ENCODE results near the gene DLG2. TPM values are rescaled to one million over a fixed set of nuclear protein-coding genes. Genes with fewer than 3 reads are reported as not detected.

Gene DLG2
- polyA plus RNA-seq, 2 donors = 2.6 to 6.7 TPM

DNA sequence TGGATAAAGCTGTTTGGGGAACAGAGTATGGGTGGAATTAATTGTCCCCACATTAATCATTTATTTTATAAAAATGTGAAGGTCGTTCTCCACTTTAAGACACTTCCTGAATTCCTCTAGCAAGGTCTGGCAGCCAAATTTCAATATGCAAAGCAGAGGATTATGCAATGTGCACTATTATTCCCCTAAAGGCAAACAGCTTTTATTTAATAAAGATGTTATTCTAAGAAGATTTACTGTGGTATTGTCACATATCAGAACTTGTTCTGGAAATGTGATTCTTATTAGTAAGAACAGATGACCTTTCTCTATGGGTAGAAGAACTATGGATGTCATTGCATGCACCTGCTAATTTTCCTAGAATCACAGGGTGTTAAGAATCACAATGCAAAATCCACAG lies 1212.2 kb downstream of the DLG2 start:
- H3K27me3 ChIP-seq (ENCODE audit: control insufficient read depth in 1 of 2, insufficient read depth in 2 of 2, low read length in 2 of 2) = no peaks in the 10 kb centered on the region
- no peaks in the 10 kb centered on the region for H3K36me3 ChIP-seq (ENCODE audit: control insufficient read depth in 2 of 2, insufficient read depth in 2 of 2, low read length in 1 of 2)
- H3K4me1 ChIP-seq (ENCODE audit: control insufficient read depth in 2 of 2, insufficient read depth in 2 of 2, low read length in 1 of 2) = no peaks in the 10 kb centered on the region
- 16 to 17% methylated on average over 1 of the region's 1 CpG for WGBS, 2 donors
- H3K27ac ChIP-seq (ENCODE audit: low read depth in 2 of 2, low read length in 1 of 2) = no peak overlapping the region
- no peaks in the 10 kb centered on the region for H3K9me3 ChIP-seq (ENCODE audit: control insufficient read depth in 2 of 2, insufficient read depth in 1 of 2, low read depth in 1 of 2, low read length in 1 of 2)
- H3K4me3 ChIP-seq (ENCODE audit: low read depth in 1 of 2, low read length in 2 of 2) = no peak overlapping the region

DNA sequence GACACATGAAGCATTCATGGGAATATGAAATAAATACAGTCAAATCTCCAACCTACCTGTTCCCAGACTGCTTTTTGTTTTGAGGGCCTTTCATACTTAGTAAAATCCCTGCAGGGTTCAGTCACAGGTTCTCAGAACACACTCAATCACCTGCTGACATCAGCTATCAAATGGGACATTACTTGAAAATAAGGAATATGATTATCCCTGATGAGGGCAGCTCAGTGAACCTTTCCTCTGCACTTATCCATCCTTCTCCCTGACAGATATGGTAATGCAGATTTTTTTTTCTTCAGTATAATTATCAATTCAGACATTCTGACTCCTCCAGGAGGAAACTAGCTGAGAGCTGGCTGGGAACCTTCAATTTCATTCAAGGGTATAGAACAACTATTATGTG lies 1213.6 kb downstream of the DLG2 start:
- no peak overlapping the region for H3K4me3 ChIP-seq (ENCODE audit: low read depth in 1 of 2, low read length in 2 of 2)
- H3K36me3 ChIP-seq (ENCODE audit: control insufficient read depth in 2 of 2, insufficient read depth in 2 of 2, low read length in 1 of 2) = no peaks in the 10 kb centered on the region
- H3K27me3 ChIP-seq (ENCODE audit: control insufficient read depth in 1 of 2, insufficient read depth in 2 of 2, low read length in 2 of 2) = no peaks in the 10 kb centered on the region
- H3K27ac ChIP-seq (ENCODE audit: low read depth in 2 of 2, low read length in 1 of 2) = no peak overlapping the region
- no peaks in the 10 kb centered on the region for H3K9me3 ChIP-seq (ENCODE audit: control insufficient read depth in 2 of 2, insufficient read depth in 1 of 2, low read depth in 1 of 2, low read length in 1 of 2)
- H3K4me1 ChIP-seq (ENCODE audit: control insufficient read depth in 2 of 2, insufficient read depth in 2 of 2, low read length in 1 of 2) = no peaks in the 10 kb centered on the region

DNA sequence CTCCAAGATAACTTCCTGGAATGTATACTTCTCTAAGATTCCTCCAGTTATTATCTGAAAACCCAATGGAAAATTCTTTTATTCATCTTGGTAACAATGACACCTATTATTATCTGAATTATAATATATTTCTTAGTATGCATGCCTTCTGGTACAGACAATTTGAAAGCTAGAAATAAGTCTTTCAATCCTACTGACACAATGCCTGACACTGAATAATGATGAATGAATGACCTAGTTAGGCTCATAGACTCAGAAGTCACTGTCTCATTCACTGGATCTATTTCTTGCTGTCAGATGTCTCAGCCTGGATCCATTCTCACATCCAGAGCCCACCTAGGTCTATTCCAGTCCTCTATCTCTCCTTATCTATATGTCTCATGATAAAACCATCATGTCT lies 1214.3 kb downstream of the DLG2 start:
- no peak overlapping the region for H3K4me3 ChIP-seq (ENCODE audit: low read depth in 1 of 2, low read length in 2 of 2)
- no peaks in the 10 kb centered on the region for H3K9me3 ChIP-seq (ENCODE audit: control insufficient read depth in 2 of 2, insufficient read depth in 1 of 2, low read depth in 1 of 2, low read length in 1 of 2)
- no peaks in the 10 kb centered on the region for H3K36me3 ChIP-seq (ENCODE audit: control insufficient read depth in 2 of 2, insufficient read depth in 2 of 2, low read length in 1 of 2)
- no peaks in the 10 kb centered on the region for H3K27me3 ChIP-seq (ENCODE audit: control insufficient read depth in 1 of 2, insufficient read depth in 2 of 2, low read length in 2 of 2)
- no peak overlapping the region for H3K27ac ChIP-seq (ENCODE audit: low read depth in 2 of 2, low read length in 1 of 2)
- no peaks in the 10 kb centered on the region for H3K4me1 ChIP-seq (ENCODE audit: control insufficient read depth in 2 of 2, insufficient read depth in 2 of 2, low read length in 1 of 2)

DNA sequence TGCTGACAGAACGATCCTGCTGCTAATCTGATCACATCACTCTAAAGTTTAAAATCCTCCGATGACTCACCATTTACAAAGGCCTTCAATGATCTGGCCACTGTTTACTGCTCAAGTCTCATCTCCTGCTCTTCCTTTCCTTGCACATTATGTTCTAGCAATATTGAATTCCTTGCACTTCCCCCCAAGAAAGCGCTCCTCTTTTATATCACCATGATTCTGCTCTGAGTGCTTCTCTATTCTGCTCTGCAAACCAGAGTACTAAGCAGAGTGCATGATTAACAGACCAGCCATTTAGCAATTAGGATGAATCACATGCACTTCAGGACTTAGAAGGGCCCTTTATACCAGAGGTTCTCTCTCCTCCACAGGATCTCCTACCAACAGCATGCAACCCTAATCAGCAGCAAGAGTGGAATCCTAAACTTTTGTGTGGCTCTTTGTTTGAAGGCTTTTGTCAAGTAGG lies 1218.2 kb downstream of the DLG2 start:
- 86 to 87% methylated on average over 3 of the region's 3 CpGs for WGBS, 2 donors
- H3K36me3 ChIP-seq (ENCODE audit: control insufficient read depth in 2 of 2, insufficient read depth in 2 of 2, low read length in 1 of 2) = no peaks in the 10 kb centered on the region
- no peaks in the 10 kb centered on the region for H3K27me3 ChIP-seq (ENCODE audit: control insufficient read depth in 1 of 2, insufficient read depth in 2 of 2, low read length in 2 of 2)
- no peak overlapping the region for H3K4me3 ChIP-seq (ENCODE audit: low read depth in 1 of 2, low read length in 2 of 2)
- H3K27ac ChIP-seq (ENCODE audit: low read depth in 2 of 2, low read length in 1 of 2) = no peak overlapping the region
- H3K9me3 ChIP-seq (ENCODE audit: control insufficient read depth in 2 of 2, insufficient read depth in 1 of 2, low read depth in 1 of 2, low read length in 1 of 2) = no peaks in the 10 kb centered on the region
- no peaks in the 10 kb centered on the region for H3K4me1 ChIP-seq (ENCODE audit: control insufficient read depth in 2 of 2, insufficient read depth in 2 of 2, low read length in 1 of 2)

DNA sequence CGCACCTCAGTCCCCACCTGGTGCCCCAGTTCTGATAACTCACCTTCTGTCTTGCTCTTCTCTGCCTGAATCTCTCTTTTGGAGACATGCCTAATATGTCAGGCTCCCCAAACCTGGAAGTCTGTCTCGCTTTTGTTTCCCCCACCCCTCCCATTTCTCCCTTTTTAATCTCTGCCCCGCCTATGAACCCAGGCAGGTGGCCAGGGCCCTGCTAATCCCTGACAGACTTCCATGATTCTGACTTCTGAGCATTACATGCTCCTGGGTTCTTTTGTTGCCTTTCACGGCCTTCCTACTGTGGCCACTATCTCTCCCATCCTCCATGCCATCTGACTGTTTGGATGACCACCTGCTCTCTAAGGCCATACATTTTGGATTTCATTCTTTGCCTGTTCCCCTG lies 1220.1 kb downstream of the DLG2 start:
- H3K27ac ChIP-seq (ENCODE audit: low read depth in 2 of 2, low read length in 1 of 2) = no peak overlapping the region
- no peaks in the 10 kb centered on the region for H3K9me3 ChIP-seq (ENCODE audit: control insufficient read depth in 2 of 2, insufficient read depth in 1 of 2, low read depth in 1 of 2, low read length in 1 of 2)
- no peaks in the 10 kb centered on the region for H3K4me1 ChIP-seq (ENCODE audit: control insufficient read depth in 2 of 2, insufficient read depth in 2 of 2, low read length in 1 of 2)
- no peak overlapping the region for H3K4me3 ChIP-seq (ENCODE audit: low read depth in 1 of 2, low read length in 2 of 2)
- no peaks in the 10 kb centered on the region for H3K27me3 ChIP-seq (ENCODE audit: control insufficient read depth in 1 of 2, insufficient read depth in 2 of 2, low read length in 2 of 2)
- WGBS, 2 donors = 65 to 72% methylated on average over 4 of the region's 4 CpGs
- no peaks in the 10 kb centered on the region for H3K36me3 ChIP-seq (ENCODE audit: control insufficient read depth in 2 of 2, insufficient read depth in 2 of 2, low read length in 1 of 2)

DNA sequence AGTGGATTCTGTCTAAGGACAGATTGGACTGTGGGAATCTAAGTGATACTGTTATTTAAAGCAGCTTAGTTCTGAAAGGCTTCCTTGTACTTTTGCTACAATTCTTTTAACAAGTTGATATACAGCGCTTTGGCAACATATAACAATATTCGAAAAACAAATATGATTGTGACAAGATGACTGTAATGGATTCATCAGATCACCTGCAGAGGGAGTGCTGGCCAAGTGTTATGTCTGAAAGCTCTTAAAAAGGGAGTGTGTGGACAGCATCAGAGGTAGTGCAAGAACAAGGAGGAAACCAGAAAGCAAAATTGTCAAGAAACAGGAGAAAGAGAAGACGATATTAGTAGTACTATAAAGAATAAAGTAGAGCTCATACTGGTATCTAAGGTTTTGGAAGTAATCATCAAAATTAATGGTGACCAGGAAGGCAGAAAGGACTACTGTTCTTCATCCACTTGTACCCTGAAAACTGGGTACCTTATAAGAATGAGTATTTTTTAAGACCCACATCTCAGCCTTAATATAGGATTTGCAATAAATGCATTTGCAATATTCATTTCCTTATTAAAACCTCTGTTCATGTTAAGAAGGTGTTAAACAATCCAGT lies 1229.0 kb downstream of the DLG2 start:
- Histone ChIP-seq H3K4me3 (ENCODE audit: low read depth in 1 of 2, low read length in 2 of 2) (no peak overlapping the region), H3K36me3 (ENCODE audit: control insufficient read depth in 2 of 2, insufficient read depth in 2 of 2, low read length in 1 of 2) (no peaks in the 10 kb centered on the region), H3K4me1 (ENCODE audit: control insufficient read depth in 2 of 2, insufficient read depth in 2 of 2, low read length in 1 of 2) (no peaks in the 10 kb centered on the region), H3K9me3 (ENCODE audit: control insufficient read depth in 2 of 2, insufficient read depth in 1 of 2, low read depth in 1 of 2, low read length in 1 of 2) (no peaks in the 10 kb centered on the region), H3K27me3 (ENCODE audit: control insufficient read depth in 1 of 2, insufficient read depth in 2 of 2, low read length in 2 of 2) (no peaks in the 10 kb centered on the region), H3K27ac (ENCODE audit: low read depth in 2 of 2, low read length in 1 of 2) (no peak overlapping the region)
- WGBS, 2 donors = 69 to 75% methylated on average over 3 of the region's 3 CpGs

DNA sequence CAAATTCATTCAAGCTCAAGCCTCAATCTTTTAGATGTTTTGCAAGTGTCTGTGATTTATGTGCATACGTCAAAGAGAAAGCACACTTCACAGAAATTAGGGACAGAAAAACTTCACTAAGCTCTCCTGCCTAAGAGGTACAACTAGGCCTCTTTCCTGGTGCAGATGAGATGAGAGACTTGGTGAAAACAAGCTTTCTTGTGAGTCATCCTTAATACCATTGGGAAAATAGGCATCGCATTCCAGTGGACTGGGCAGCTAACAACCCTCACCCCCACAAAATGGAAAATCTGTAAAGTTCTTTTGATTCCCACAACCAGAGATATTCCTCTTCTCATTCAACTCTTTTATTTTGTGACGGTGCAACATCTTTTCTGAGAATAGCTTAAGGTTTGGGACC lies 1230.6 kb downstream of the DLG2 start:
- Histone ChIP-seq H3K4me3 (ENCODE audit: low read depth in 1 of 2, low read length in 2 of 2) (no peak overlapping the region), H3K27me3 (ENCODE audit: control insufficient read depth in 1 of 2, insufficient read depth in 2 of 2, low read length in 2 of 2) (no peaks in the 10 kb centered on the region), H3K36me3 (ENCODE audit: control insufficient read depth in 2 of 2, insufficient read depth in 2 of 2, low read length in 1 of 2) (no peaks in the 10 kb centered on the region), H3K9me3 (ENCODE audit: control insufficient read depth in 2 of 2, insufficient read depth in 1 of 2, low read depth in 1 of 2, low read length in 1 of 2) (no peaks in the 10 kb centered on the region), H3K27ac (ENCODE audit: low read depth in 2 of 2, low read length in 1 of 2) (no peak overlapping the region), H3K4me1 (ENCODE audit: control insufficient read depth in 2 of 2, insufficient read depth in 2 of 2, low read length in 1 of 2) (no peaks in the 10 kb centered on the region)
- whole genome bisulfite sequencing, 2 donors = 89 to 92% methylated on average over 3 of the region's 3 CpGs

DNA sequence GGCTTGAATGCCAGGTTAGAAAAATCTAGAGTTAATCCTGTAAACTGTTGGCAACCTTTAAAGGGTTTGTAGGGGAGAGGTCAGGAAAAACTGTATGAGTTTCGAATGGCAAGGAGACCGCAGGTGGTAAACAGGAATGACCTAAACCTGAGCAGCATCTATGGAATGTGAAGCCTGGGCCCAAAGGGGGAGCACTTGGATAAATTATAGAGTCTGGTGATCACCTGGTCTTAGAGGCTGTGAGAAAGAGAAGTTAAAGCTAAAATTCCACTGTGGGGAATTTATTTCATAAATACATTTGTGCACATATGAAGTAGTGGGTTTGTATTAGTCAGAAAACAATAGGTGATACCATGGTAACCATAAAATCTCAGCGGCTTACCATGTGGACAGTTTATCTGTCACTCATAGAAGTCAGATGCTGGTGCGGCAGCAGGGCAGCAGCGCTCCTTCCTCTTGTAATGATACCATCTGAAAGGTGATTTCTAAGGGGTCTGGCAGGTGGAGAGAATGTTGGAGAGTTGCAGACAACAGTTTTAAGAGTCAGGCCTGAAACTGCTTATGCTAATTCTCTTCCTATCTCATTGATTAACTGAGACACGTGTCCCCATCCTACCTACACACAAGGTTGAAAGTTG lies 1236.6 kb downstream of the DLG2 start:
- Histone ChIP-seq H3K27ac (ENCODE audit: low read depth in 2 of 2, low read length in 1 of 2) (no peak overlapping the region), H3K4me3 (ENCODE audit: low read depth in 1 of 2, low read length in 2 of 2) (no peak overlapping the region), H3K4me1 (ENCODE audit: control insufficient read depth in 2 of 2, insufficient read depth in 2 of 2, low read length in 1 of 2) (no peaks in the 10 kb centered on the region), H3K27me3 (ENCODE audit: control insufficient read depth in 1 of 2, insufficient read depth in 2 of 2, low read length in 2 of 2) (no peaks in the 10 kb centered on the region), H3K36me3 (ENCODE audit: control insufficient read depth in 2 of 2, insufficient read depth in 2 of 2, low read length in 1 of 2) (no peaks in the 10 kb centered on the region), H3K9me3 (ENCODE audit: control insufficient read depth in 2 of 2, insufficient read depth in 1 of 2, low read depth in 1 of 2, low read length in 1 of 2) (no peaks in the 10 kb centered on the region)
- 75 to 76% methylated on average over 6 of the region's 6 CpGs for WGBS, 2 donors

DNA sequence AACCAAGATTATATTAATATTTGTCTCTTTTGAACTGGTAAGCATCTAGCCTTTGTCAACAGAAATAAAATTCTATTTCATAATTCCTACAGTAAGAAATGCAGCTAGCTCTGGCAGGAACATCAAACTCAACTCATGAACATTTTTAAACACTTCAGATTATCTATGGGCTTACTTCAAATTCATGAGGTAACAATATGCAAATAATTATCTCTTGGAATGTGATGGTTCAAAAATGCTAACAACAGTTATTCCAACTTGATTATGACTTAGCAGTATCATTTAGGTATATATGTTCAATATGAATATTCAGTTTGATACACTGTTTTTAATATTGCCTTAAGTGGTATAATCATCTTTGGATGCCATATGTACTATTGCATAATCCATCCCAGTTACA lies 1237.4 kb downstream of the DLG2 start:
- H3K4me1 ChIP-seq (ENCODE audit: control insufficient read depth in 2 of 2, insufficient read depth in 2 of 2, low read length in 1 of 2) = no peaks in the 10 kb centered on the region
- H3K36me3 ChIP-seq (ENCODE audit: control insufficient read depth in 2 of 2, insufficient read depth in 2 of 2, low read length in 1 of 2) = no peaks in the 10 kb centered on the region
- H3K27ac ChIP-seq (ENCODE audit: low read depth in 2 of 2, low read length in 1 of 2) = no peak overlapping the region
- H3K9me3 ChIP-seq (ENCODE audit: control insufficient read depth in 2 of 2, insufficient read depth in 1 of 2, low read depth in 1 of 2, low read length in 1 of 2) = no peaks in the 10 kb centered on the region
- no peak overlapping the region for H3K4me3 ChIP-seq (ENCODE audit: low read depth in 1 of 2, low read length in 2 of 2)
- H3K27me3 ChIP-seq (ENCODE audit: control insufficient read depth in 1 of 2, insufficient read depth in 2 of 2, low read length in 2 of 2) = no peaks in the 10 kb centered on the region

DNA sequence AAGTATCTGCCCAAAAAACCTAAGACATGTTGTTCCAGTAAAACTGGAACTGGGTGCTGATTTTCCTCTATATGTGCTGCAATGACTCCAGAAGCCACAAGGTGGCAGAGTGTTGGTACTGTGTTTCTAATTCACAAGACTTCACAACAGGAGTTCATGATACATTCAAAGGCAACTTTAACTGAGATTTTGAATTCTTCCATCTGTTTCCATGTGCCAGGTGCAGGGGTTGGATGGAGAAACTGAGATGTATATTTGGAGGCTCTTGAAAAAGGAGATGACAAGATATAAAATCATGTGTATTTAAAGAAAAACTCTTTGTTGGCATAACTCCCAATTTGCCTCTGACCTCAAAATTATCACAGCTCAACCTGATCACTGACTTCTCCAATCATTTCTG lies 1242.4 kb downstream of the DLG2 start:
- no peak overlapping the region for H3K4me3 ChIP-seq (ENCODE audit: low read depth in 1 of 2, low read length in 2 of 2)

More for the DNA sequence above, 1242.4 kb downstream of the DLG2 start:
- Histone ChIP-seq H3K27ac (ENCODE audit: low read depth in 2 of 2, low read length in 1 of 2) (no peak overlapping the region), H3K9me3 (ENCODE audit: control insufficient read depth in 2 of 2, insufficient read depth in 1 of 2, low read depth in 1 of 2, low read length in 1 of 2) (no peaks in the 10 kb centered on the region), H3K4me1 (ENCODE audit: control insufficient read depth in 2 of 2, insufficient read depth in 2 of 2, low read length in 1 of 2) (peaks cover 0 to 3% of the 10 kb centered on the region in 2 donors), H3K36me3 (ENCODE audit: control insufficient read depth in 2 of 2, insufficient read depth in 2 of 2, low read length in 1 of 2) (no peaks in the 10 kb centered on the region), H3K27me3 (ENCODE audit: control insufficient read depth in 1 of 2, insufficient read depth in 2 of 2, low read length in 2 of 2) (no peaks in the 10 kb centered on the region)
